ENCODE measurements around the gene KIRREL3.

- no peak for TF ChIP-seq YY1 (IDR thresholded peaks at IDR 0.05; ENCODE audit: insufficient read depth, insufficient read length)
- no peak for TF ChIP-seq ZNF274 (IDR thresholded peaks at IDR 0.05; ENCODE audit: low read depth, low read length)
- no peak for TF ChIP-seq SUZ12 (IDR thresholded peaks at IDR 0.05; ENCODE audit: extremely low read depth, insufficient read depth, insufficient read length)
Observed at GRCh38 chr11:126391286-126391954, 609.1 kb downstream of the KIRREL3 start.

Data from NT2/D1 (cell line).